ENCODE measurements around the gene ZNG1A.

- TF ChIP-seq, protein P1, sequence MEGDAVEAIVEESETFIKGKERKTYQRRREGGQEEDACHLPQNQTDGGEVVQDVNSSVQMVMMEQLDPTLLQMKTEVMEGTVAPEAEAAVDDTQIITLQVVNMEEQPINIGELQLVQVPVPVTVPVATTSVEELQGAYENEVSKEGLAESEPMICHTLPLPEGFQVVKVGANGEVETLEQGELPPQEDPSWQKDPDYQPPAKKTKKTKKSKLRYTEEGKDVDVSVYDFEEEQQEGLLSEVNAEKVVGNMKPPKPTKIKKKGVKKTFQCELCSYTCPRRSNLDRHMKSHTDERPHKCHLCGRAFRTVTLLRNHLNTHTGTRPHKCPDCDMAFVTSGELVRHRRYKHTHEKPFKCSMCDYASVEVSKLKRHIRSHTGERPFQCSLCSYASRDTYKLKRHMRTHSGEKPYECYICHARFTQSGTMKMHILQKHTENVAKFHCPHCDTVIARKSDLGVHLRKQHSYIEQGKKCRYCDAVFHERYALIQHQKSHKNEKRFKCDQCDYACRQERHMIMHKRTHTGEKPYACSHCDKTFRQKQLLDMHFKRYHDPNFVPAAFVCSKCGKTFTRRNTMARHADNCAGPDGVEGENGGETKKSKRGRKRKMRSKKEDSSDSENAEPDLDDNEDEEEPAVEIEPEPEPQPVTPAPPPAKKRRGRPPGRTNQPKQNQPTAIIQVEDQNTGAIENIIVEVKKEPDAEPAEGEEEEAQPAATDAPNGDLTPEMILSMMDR (conservative IDR thresholded peaks at IDR 0.05; ENCODE audit: low read depth, low read length), result no peak
- TF ChIP-seq EZH2 (IDR thresholded peaks at IDR 0.05; ENCODE audit: low read length, unreplicated experiment), result no peak
Observed at GRCh38 chr9:215631-216155, 36.8 kb upstream of the ZNG1A start.
